PC-3 (cell line): ENCODE measurements around the gene ERBB4. TPM values are rescaled to one million over a fixed set of nuclear protein-coding genes. Genes with fewer than 3 reads are reported as not detected.

ENCODE experiments used
- ATAC-seq: fragments of 200-7000 bp; cut with Tn5 transposase; 2 replicates; pipeline ENCODE4 v1.9.1; 2020; ENCODE audit warnings: mild to moderate bottlenecking, moderate library complexity
- BruUV-seq: library from RNA; stranded (reverse); fragments of 400-500 nt; replicated peaks from 2 replicates; lab custom pipeline; 2021; lab: Mats Ljungman, UMichigan
- CTCF ChIA-PET: fragments of 300-600 bp; sonication (Branson Sonifier 250); formaldehyde crosslinking; loops from one replicate; lab custom pipeline; 2022; ENCODE audit warnings: antibody characterized with exemption; lab: Charles Lee
- POLR2A ChIA-PET: fragments of 300-600 bp; sonication (Branson Sonifier 250); formaldehyde crosslinking; loops from one replicate; lab custom pipeline; 2022; ENCODE audit warnings: antibody characterized with exemption; ENCODE audit not compliant: unreplicated experiment; lab: Charles Lee
- DNase-seq: peaks from one replicate; pipeline ENCODE4 v3.0.0-alpha.2; 2015
- H2AFZ ChIP-seq: fragments of 300-600 bp; sonication (generic); 2 replicates; pipeline ENCODE4 v1.6.0; 2016; ENCODE audit warnings: antibody characterized with exemption, low read length
- H3F3A ChIP-seq: fragments of 300-600 bp; sonication (generic); one replicate; pipeline ENCODE4 v1.6.0; 2017; ENCODE audit warnings: antibody characterized with exemption, low read length, control low read depth, mild to moderate bottlenecking; ENCODE audit not compliant: unreplicated experiment
- H3K27ac ChIP-seq: fragments of 300-600 bp; sonication (generic); 2 replicates; pipeline ENCODE4 v1.5.1; 2016; ENCODE audit warnings: mild to moderate bottlenecking, low read length
- H3K27me3 ChIP-seq: fragments of 300-600 bp; sonication (generic); 2 replicates; pipeline ENCODE4 v1.6.1; 2016; ENCODE audit warnings: low read length, mixed read lengths
- H3K36me3 ChIP-seq: fragments of 300-600 bp; sonication (generic); 2 replicates; pipeline ENCODE4 v1.6.1; 2016; ENCODE audit warnings: low read depth, mixed run types, low read length, mixed read lengths
- H3K4me1 ChIP-seq: fragments of 300-600 bp; sonication (generic); 2 replicates; pipeline ENCODE4 v1.5.1; 2016; ENCODE audit warnings: low read length; ENCODE audit not compliant: insufficient read depth
- H3K4me2 ChIP-seq: fragments of 300-600 bp; sonication (generic); 2 replicates; pipeline ENCODE4 v1.6.0; 2016; ENCODE audit warnings: low read length
- H3K4me3 ChIP-seq: fragments of 300-600 bp; sonication (generic); 2 replicates; pipeline ENCODE4 v1.5.1; 2016; ENCODE audit warnings: mild to moderate bottlenecking, low read length, mixed read lengths
- H3K79me2 ChIP-seq: fragments of 300-600 bp; sonication (generic); 2 replicates; pipeline ENCODE4 v1.6.1; 2017; ENCODE audit warnings: low read length, mixed read lengths
- H3K9ac ChIP-seq: fragments of 300-600 bp; sonication (generic); 2 replicates; pipeline ENCODE4 v1.6.0; 2016; ENCODE audit warnings: mild to moderate bottlenecking, low read length
- H3K9me2 ChIP-seq: fragments of 300-600 bp; sonication (generic); replicated peaks from 2 replicates; pipeline ENCODE4 v1.6.1; 2016; ENCODE audit warnings: mixed run types, low read length, mixed read lengths
- H3K9me3 ChIP-seq: fragments of 300-600 bp; sonication (generic); 2 replicates; pipeline ENCODE4 v1.6.1; 2016; ENCODE audit warnings: low read length, mixed read lengths
- H4K20me1 ChIP-seq: fragments of 300-600 bp; sonication (generic); 2 replicates; pipeline ENCODE4 v1.6.1; 2016; ENCODE audit warnings: low read length, mixed read lengths
- CTCF ChIP-seq: fragments of 300-600 bp; sonication (generic); conservative IDR thresholded peaks from 2 replicates; pipeline ENCODE4 v1.5.1; 2017; ENCODE audit warnings: antibody characterized with exemption, low read depth, mild to moderate bottlenecking, low read length
- EZH2 ChIP-seq: fragments of 300-600 bp; sonication (generic); IDR thresholded peaks from one replicate; pipeline ENCODE4 v1.6.1; 2017; ENCODE audit warnings: antibody characterized with exemption, mild to moderate bottlenecking, low read length; ENCODE audit not compliant: unreplicated experiment
- EZH2phosphoT487 ChIP-seq: fragments of 300-600 bp; sonication (generic); IDR thresholded peaks from 2 replicates; pipeline ENCODE4 v1.6.1; 2018; ENCODE audit warnings: mild to moderate bottlenecking, antibody characterized with exemption, low read length, borderline replicate concordance
- intact Hi-C: fragments of 100-400 bp; cut with micrococcal nuclease; formaldehyde crosslinking; loops from 2 replicates; pipeline ENCODE4 v1.9.0; 2023
- total RNA-seq: library from RNA; depleted of rRNA; stranded (reverse); fragments of >200 nt; gene quantifications from 2 replicates; pipeline ENCODE4 v1.2.3, GENCODE V29; 2014

ERBB4 gene
- total RNA-seq, 1 experiment from 2014 or later: under 0.01 TPM

DNA sequence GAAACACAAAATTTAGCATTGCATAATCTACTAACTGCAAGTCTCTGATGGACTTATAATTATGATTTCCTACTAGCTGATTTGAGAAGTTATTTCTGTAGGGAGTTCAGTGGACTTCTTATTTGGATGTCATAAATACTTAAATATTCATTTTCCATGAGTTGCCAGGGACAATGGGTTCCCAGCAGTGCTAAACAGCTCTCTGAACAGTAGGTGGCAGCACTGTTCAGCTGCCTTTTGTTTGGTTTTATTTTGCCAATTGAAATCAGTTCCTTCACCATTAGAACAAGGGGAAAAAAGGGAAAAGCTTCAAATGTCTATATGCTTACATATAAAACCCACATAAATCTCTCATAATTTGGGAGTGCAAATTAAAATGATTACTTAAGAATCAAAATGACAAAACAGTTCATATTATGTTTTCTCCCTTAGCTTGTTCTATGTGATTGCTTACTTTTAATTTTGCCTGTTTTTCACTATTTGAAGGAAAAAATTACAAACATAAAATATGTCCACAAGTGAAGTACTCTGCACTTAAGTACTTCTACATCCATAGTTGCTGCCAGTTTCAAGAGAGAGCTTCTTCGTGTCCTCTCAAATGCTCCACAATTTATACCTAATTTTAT is 1083.3 kb downstream of the ERBB4 start:
- intact Hi-C loops: loop anchor here (1.0 to 10.0 kb wide), 4 partner anchors 239 to 1112 kb away; no protein-coding TSS in a partner anchor
- no peaks in the 10 kb centered on the region for H4K20me1 ChIP-seq
- no peak overlapping the region for H3K4me3 ChIP-seq
- DNase-seq: peak; percentile 78
- no peaks in the 10 kb centered on the region for H3K27me3 ChIP-seq
- no peaks in the 10 kb centered on the region for H3K36me3 ChIP-seq
- POLR2A ChIA-PET: no interaction called here
- TF ChIP-seq EZH2: no peak
- TF ChIP-seq CTCF: peak; percentile 95
- TF ChIP-seq EZH2phosphoT487: no peak
- no peaks in the 10 kb centered on the region for H3F3A ChIP-seq
- no peak overlapping the region for H3K27ac ChIP-seq
- H2AFZ ChIP-seq: no peak overlapping the region
- H3K4me1 ChIP-seq: no peaks in the 10 kb centered on the region
- no peak overlapping the region for H3K4me2 ChIP-seq
- H3K9ac ChIP-seq: no peak overlapping the region
- ATAC-seq: peak; percentile 79
- no TSS peak for BruUV-seq
- CTCF ChIA-PET: interaction anchor here (0.6 to 1.2 kb wide), 4 partner anchors 30 to 288 kb away, joined by 3 to 5 read pairs (median 3); no protein-coding TSS in a partner anchor
- no peaks in the 10 kb centered on the region for H3K79me2 ChIP-seq
- no peaks in the 10 kb centered on the region for H3K9me2 ChIP-seq
- H3K9me3 ChIP-seq: no peaks in the 10 kb centered on the region

- Histone ChIP-seq H3K9me2 (no peaks in the 10 kb centered on the region), H3K9me3 (no peaks in the 10 kb centered on the region), H3K79me2 (no peaks in the 10 kb centered on the region), H3K27ac (no peak overlapping the region), H3K4me1 (no peaks in the 10 kb centered on the region), H4K20me1 (no peaks in the 10 kb centered on the region), H3K9ac (no peak overlapping the region), H3K4me3 (no peak overlapping the region), H3K36me3 (no peaks in the 10 kb centered on the region), H2AFZ (no peak overlapping the region), H3F3A (no peaks in the 10 kb centered on the region), H3K4me2 (no peak overlapping the region), H3K27me3 (no peaks in the 10 kb centered on the region)
- ATAC-seq: peak; percentile 50
- peak; percentile 10 for DNase-seq
- no peak for TF ChIP-seq EZH2
- no peak for TF ChIP-seq CTCF
- no peak for TF ChIP-seq EZH2phosphoT487
- intact Hi-C loops: loop anchor here (1.0 to 10.0 kb wide), 4 partner anchors 238 to 1113 kb away; no protein-coding TSS in a partner anchor
- BruUV-seq: no TSS peak
- ChIA-PET POLR2A (no interaction called here), CTCF (interaction anchor here (0.6 to 1.2 kb wide), 2 partner anchors 30 to 238 kb away, joined by 3 to 5 read pairs; no protein-coding TSS in a partner anchor)
Observed at GRCh38 chr2:211454679-211455078, 1083.9 kb downstream of the ERBB4 start.

- DNase-seq (no peak), ATAC-seq (no peak)
- no TSS peak for BruUV-seq
- Histone ChIP-seq H3K27ac (no peak overlapping the region), H3K9me3 (no peaks in the 10 kb centered on the region), H3F3A (no peaks in the 10 kb centered on the region), H4K20me1 (no peaks in the 10 kb centered on the region), H3K4me2 (no peak overlapping the region), H3K36me3 (no peaks in the 10 kb centered on the region), H3K4me3 (no peak overlapping the region), H3K79me2 (no peaks in the 10 kb centered on the region), H3K4me1 (no peaks in the 10 kb centered on the region), H3K9me2 (no peaks in the 10 kb centered on the region), H2AFZ (no peak overlapping the region), H3K27me3 (no peaks in the 10 kb centered on the region), H3K9ac (no peak overlapping the region)
- POLR2A ChIA-PET: no interaction called here
- CTCF ChIA-PET: no interaction called here
- TF ChIP-seq CTCF (no peak), EZH2phosphoT487 (no peak), EZH2 (no peak)
- intact Hi-C loops: loop anchor here (10.0 kb wide), 2 partner anchors 261 to 291 kb away; no protein-coding TSS in a partner anchor
Observed at GRCh38 chr2:211453311-211453887, 1085.2 kb downstream of the ERBB4 start.
